Stimulated activated naive CD4-positive, alpha-beta T cell treated with Interleukin-2 at 50 U/mL for 16 hours (primary cell): Measurements from ENCODE around the gene CRYZ.
"Not testable (repeated sequence)": the region's sequence is repeated elsewhere in the genome, so short reads cannot be mapped to it uniquely, and the experiment has no call there.

Experiments used
- DNase-seq: peaks from one replicate; lab custom pipeline; 2025; lab: John Stamatoyannopoulos, UW

The CRYZ gene

DNA sequence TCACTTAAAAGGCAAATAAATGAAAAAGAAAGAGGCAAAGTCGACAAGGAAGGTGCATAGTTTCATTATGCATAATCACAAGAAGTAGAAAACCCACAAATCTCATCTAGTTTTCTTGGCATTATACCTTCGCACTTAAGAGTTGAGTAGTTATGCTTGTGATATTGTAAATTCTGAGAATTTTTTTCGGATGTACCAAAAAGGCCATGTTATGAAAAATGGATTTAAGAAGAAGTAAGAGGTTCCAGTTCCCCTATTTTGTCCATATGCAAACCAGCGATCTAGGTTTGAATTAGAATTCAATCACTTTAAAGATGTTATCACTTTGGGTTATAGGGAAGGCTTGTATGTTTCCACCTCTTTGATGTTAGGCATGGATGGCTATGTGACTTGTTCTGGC lies 51.4 kb downstream of the CRYZ start:
- DNase-seq: no peak

GRCh38 chr1:74681001-74681400 lies 51.8 kb downstream of the CRYZ start:
- DNase-seq: no peak

DNA sequence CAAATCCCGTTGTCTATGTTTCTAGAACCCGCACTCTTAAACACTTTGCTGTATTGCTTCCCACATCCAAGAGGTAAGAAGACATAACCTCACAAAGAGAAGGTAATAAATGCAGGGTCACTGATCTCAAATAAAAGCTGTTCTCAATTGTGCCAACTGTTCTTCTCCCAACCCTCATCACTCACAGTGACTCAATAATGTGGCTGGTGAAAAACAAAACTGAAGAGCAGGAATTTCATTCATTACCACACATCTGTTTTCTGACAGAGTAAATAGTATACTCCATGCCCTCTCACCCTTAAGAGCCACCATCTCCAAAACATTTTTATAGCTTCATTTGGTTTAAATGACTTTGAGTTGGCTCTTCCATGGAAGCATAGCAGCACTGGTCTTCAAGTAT lies 53.0 kb downstream of the CRYZ start:
- DNase-seq: no peak

GRCh38 chr1:74677926-74678325 lies 54.9 kb downstream of the CRYZ start:
- no peak for DNase-seq

DNA sequence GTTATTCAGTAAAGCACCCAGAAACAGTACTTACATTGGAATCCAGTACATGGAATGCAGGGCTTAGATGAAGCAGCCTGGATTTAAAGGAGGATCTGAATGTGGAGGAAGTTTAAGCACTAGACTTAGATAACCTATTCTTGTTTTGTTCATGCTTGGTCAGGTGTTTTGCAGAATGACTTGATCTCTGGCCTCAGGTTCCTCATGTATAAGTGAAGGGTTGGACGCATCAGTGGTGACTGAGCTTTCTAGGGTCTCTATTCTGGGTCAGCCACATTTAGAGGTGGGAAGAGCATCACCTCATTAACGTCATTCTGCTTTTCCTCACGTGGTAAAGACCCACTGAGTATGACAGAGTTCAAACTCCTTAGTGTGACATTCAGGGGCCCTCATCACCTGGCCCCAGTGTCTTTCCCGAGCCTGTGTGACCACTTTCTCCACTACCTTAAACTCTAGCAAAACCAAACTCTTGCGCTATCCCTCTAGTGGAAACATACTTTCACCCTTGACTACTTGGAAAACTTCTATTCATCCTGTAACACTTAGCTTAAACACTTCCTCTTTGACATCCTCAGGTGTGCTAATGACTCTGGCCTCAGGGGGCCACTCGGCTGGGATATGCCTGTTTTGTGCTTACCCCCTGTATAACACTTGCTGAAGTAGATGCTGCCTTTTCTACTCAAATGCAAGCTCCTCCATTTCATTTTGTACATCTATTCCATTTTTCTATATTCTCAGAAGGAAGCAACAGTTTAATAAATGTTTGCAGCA lies 58.4 kb downstream of the CRYZ start:
- no peak for DNase-seq

- no peak for DNase-seq
Observed at GRCh38 chr1:74673351-74674111, 59.3 kb downstream of the CRYZ start, which contains the start of gene ERICH3. Gene ERICH3 (minus strand): TSS chr1:74673792. CDS start chr1:74673519, 273 bp downstream.

- DNase-seq: not testable (repeated sequence)
Observed at GRCh38 chr1:74670866-74671265, 62.0 kb downstream of the CRYZ start.
